HG02884 (cell line): ENCODE data around the gene STK36.

Experiments used
- ATAC-seq: cut with Tn5 transposase; IDR thresholded peaks from one replicate; pipeline ENCODE4 v1.9.1; 2021; ENCODE audit warnings: mild to moderate bottlenecking, moderate library complexity; ENCODE audit not compliant: unreplicated experiment

STK36 gene

GRCh38 chr2:218745160-218745558 lies 73.3 kb downstream of the STK36 start:
- no peak for ATAC-seq

DNA sequence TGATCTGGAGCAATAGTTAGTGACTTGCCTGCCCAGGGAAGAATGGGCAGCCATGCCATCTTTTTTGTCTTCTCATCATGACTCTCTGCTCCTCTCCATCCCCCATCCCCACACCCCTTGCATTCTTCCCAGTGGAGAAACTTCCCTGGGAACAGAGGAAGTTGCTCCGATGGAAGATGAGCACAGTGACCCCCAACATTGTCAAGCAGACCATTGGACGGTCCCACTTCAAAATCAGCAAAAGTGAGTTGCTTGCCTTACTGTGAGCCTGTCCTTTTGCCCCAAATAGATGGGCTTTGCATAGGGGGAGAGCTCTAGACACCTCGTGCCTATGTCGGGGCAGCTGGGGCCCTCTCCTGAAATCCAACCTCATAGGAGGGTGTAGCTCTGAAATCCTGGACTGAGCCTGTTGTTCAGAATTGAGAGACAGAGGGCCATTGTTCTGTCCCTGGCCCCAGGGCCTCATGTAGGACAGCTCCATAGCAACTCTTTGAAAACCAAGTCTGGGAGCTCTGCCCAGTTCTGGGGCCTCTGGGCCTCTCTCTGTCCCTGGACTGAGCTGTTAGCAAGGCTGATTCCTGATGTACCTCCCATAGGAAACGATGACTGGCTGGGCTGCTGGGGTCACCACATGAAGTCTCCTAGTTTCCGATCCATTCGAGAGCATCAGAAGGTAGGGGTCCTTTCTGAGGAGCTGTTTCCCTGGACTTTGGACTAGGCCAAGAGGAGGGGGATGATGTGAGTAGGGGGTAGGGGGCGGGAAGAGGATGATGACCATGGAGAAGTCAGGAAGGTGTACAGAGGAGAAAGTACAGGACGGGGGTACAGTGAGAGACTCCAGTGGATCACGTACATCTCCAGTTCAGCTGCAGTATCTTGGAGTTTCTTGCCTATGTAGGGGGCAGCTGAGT lies 73.9 kb downstream of the STK36 start:
- ATAC-seq: no peak

GRCh38 chr2:218746470-218746795 lies 74.5 kb downstream of the STK36 start:
- no peak for ATAC-seq

DNA sequence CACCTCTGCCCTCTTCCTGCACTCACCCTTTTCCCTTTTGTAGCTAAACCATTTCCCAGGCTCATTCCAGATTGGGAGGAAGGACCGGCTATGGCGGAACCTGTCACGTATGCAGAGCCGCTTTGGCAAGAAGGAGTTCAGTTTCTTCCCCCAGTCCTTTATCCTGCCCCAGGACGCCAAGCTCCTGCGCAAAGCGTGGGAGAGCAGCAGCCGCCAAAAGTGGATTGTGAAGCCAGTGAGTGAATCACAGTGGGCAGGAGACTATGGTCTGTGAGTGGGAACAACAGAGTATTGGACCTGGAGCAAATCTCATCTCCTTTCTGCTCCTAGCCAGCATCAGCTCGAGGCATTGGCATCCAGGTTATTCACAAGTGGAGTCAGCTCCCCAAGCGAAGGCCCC lies 75.1 kb downstream of the STK36 start:
- ATAC-seq: no peak

- no peak for ATAC-seq
Measured at GRCh38 chr2:218748741-218749441, 77.0 kb downstream of the STK36 start.
